Measurements from ENCODE around the gene CA5A.
A peak's percentile ranks its signal among the peaks of the same experiment; 100 is the strongest.
"Not testable (repeated sequence)": the region's sequence is repeated elsewhere in the genome, so short reads cannot be mapped to it uniquely, and the experiment has no call there.

CA5A gene

DNA sequence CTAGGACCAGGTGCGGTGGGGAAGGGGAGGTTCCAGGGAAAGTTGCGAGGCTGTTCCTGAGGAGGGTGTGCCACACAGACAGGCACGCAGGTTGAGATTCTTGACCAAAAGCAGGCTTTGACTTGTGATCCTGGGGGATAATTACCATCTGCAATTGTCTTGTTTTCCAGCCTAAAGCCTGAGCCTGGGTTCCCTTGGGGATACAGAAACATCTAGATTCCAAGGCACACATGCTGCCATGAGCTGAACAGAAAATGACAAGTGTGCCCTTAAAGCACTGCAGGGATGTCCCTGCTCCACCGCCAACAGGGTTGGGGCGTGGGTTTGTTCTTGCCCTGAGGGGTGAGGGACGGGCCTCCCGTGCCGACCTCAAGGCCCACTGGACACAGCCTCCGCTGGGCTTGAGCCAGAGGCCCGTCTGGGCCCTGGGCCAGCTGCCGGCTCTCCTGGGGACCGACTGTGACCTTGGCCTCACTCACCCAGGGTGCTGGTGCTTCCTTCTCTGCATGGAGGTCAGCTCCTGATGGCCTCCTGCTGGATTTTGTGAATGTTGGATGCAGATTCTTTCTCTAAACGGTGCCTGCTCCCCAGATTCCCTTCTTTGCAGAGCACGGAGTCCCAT lies 14.0 kb downstream of the CA5A start:
- DNase-seq = no peak

DNA sequence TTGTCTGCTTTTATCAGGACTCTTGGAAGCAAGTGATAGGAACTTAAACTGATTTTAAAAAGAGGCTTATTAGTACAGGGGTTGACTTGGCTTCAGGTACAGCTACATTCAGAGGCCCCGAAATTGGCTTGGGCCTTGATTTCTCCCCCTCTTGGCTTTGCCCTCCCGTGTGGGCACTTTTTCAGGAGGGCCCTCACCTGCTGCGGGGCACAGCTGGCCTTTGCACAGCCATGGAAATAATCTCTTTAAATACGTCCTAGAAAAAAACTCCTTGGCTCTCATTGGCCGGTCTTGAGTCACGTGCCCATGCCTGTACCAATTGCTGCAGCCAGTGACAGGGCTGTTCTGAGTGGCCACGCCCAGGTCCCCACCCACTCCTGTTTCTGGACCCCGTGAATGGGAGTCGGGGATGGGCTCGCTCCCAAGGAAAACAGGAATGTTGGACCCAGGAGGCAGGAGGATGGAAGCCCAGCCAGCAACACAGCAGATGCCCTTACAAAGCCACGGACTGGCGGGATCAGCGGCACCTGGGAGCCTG lies 15.0 kb downstream of the CA5A start:
- DNase-seq = no peak

DNA sequence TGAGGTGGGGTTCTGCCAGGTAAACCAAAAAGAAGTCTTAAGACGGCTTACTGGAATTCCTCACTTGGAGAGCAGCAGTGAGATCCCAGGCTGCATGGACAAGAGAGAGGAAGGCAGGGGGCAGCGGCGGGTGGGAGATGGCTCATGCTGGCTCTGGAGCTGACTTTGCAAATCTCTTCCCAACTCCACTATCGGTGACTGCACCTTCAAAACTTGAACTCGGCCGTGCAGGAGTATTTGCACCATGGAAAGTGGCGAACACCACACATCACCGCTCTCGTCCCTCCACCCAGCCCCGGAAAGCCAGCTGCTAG lies 16.7 kb downstream of the CA5A start:
- no peak for DNase-seq

DNA sequence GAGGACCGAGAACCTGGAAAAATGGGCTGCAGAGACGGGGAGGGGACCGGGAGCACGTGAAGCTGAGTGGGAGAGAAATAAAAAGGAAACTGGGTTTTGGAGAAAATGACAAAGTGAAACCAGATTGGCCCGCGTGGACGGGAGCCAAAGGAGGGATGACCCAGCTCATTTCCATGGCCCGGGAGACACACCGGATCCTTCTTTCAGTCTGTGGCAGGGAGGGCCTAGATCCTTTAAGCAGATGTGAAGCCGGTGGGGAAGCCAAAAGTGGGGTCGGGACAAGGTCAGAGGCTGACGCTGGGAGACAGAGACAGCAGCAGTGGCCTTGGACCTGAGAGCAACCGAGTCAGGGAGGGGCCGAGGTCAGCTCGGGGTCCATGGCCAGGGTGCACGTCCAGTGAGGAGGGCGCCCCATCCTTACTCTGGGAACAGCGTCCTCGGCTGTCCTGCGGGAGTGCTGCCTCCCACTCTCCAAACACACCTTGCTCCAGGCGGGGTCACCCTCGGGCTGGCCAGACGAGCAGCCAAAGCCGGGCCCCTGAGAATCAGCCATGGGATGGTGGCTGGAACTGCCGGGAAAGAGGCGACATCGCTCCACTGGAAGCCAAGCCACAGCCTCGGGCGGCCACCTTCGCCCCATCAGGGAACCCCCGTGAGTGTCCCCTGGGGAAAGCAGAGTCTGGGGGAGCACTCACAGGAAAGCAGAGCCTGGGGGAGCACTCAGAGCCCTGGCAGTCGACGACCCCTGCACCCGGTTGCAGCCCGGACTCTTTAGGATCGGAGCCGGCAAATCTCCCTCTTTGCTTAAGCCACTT lies 17.3 kb downstream of the CA5A start:
- DNase-seq = no peak

DNA sequence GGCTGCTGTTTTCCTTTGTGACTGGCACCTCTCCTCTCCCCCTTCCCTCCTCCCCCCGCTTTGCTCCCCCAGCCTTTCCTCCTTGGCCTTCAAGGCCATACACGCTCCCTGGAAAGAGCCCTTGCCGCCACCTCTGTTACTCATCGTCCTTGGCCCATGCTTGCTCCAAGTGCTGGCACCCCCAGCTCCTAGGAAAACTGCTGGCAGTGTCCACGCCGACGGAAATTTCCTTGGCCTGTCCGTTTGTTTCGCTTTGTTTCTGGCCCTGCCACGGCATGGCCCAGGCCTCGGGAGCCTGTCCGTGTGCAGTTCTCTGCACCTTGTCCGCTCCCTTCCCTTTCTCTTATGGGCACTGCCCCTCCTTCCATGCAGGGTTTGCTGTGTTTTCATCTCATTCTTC lies 18.0 kb downstream of the CA5A start:
- DNase-seq = no peak

DNA sequence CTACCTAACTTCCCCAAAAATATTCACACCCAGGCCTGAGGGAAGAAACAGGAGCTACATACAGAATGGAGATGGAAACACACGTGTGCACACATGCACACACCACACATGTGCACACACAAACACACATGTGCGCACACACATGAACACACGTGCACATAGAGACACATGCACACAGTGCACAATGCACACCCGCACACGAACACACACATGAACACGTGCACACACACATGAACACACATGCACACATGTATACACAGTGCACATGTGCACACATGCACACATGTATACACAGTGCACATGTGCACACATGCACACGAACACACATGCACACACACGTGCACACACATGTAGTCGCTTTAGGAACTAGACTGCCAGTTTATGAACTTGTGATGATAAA lies 18.8 kb downstream of the CA5A start:
- DNase-seq = no peak

DNA sequence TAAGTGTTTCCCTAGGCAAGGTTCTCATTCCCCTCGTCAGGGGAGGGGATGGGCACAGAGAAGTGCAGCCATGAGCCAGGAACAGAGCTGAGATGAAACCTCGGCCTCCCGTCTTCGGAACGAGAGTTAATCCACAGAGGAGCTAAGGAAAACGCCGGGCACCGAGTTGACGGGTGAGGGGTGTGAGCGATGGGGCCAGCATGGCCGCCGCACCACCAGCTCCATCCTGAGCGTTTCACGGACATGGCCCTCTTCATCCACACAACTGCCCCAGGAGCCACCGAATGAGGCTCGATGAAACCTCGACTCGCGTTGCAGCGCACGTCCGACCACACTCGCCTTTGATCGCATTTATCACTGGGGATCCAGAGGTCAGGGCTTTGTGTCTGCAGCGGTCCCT lies 21.5 kb downstream of the CA5A start:
- no peak for DNase-seq

DNA sequence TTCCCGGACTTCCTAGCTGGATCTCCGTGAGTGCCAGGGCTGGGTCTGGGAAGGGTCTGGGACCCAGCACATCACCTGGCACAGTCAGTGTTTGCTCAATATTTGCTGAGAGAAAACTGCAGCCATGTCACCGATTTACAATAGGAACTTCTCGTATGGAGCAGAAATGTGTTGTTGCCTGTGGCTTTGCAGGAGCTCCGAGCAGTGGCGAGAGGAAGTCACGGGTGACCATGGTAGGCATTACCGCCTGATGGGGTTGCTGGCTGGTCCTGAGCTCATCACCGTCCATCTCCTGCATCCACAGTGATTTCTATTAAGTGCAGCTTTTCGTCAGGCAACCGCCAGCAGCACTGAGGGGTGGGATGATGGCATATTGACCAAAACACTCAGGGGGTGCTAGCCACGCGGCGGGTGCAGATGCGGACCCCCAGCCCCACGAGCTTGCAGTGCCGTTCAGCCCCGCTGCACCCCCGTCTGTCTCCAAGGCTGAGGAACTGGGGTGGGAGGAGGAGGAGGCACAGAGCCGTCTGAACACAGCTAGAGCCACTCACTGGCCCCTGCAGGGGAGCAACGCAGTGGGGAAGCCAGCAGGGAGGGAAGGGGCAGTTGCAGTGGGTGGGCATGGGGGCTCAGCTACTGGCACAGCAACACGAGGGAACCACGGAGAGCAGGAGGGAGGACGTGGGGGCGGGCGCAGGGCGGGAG lies 22.2 kb downstream of the CA5A start:
- DNase-seq = not testable (repeated sequence)

DNA sequence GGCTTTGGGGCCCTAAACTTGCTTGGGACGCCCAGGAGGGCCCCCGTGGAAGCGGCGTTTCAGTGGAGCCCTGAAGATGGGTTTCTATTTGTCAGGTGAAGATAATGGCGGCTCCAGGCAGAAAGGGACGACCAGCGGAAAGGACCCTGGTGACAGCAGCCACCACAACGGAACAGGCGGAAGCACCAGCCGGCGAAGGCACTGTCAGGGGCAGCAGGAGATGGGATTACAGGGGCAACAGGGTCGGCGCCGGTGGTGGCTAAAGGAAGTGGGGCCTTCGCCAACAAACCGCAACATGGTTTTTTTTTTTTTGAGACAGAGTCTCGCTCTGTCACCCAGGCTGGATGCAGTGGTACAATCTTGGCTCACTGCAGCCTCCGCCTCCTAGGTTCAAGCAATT lies 23.6 kb downstream of the CA5A start:
- DNase-seq = not testable (repeated sequence)

DNA sequence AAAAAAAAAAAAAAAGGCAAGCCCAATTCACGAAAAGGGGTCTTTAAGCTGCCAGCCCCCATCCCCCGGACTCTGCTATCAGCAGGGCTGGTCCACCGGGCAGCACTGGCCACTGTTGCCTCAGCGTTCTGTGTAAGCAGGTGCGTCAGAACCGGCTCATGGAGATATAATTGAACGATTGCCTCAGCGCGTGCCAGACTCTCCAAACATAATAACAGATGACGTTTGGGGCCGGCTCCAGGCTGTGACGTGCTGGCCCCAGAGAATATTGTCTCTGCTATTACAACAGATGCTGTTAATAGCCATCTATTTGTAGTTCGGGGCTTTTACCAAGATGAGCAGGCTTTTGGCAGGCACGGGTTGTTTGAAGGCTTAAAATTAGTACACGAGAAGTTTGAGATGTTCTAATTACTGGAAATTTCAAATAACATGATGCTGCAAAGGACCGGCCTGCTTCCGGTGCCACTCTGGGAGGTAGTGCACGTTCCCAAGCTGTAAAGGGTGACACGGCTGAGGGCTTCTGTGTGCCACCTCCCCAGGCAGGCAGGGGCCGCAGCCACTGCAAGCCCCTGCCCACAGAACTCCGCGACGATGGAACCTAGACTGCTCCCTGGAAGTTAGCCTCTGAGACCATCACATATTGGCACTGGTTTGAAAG lies 25.1 kb downstream of the CA5A start:
- not testable (repeated sequence) for DNase-seq

DNA sequence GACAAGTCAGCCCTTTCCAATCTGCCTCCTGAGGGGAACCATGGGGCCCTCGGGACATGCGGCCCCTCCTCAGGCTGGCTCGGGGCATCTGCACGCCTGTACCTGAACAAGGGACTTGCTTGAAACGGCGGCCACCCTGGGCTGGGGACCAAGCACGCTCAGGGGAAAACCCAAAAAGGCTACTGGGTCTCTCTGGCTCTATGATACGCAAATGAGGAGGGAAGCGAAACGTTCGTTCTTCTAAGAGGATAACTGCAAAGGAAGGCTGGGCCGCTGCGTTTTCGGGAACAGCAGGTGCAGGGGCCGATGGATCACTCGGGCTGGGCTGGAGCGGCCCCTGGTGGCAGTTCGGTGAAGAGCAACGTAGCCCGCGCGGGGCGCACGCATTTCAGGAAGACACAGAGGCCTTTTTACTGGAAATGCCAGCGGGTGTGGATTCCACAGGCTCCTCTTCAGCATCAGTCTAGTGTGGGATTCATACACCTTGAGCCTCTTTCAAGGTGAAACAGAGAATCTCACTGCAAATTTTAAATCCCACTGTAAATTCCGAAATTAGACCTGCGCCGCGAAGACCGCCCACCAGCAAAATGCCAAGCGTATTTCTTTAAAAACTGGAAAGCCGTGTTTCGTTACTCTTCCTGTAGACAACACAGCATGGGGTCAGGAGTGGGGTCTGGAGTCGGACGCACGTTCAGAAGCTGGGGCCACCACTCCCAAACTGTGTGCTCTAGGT lies 27.0 kb downstream of the CA5A start:
- peak; percentile 69 for DNase-seq

DNA sequence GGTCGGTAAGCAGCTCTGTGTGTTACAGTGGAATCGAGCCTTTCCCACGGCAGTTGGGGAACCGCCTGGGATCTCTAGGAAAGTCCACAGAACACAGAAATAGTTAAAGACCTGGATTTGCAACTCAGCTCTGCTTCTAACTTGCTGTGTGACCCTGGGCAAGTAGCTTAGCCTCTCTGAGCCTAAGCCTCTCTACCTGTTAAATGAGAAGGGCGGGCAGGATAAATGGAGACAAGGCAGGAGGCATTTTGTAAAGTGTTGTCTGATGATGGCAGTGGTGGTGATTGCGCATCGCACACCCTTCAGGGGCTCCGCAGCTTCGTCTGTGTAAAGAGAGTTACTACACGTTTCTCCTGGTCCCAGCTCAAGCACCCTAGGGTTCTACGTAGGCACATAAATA lies 28.2 kb downstream of the CA5A start:
- not testable (repeated sequence) for DNase-seq

DNA sequence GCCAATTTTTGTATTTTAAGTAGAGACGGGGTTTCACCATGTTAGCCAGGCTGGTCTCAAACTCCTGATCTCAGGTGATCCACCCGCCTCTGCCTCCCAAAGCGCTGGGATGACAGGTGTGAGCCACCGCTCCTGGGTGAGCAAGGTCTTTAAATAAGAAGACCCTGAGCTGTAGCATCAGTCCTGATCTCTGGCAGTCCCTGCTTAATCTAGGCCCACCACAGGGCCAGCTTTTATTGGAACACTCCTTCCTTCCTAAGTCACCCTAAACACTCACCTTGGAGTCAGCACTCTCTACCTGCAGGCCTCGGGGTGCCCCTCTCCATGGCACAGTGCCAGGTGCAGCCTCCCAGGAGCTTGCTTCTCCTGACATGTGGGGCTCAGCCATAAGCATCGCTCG lies 30.8 kb downstream of the CA5A start:
- not testable (repeated sequence) for DNase-seq

DNA sequence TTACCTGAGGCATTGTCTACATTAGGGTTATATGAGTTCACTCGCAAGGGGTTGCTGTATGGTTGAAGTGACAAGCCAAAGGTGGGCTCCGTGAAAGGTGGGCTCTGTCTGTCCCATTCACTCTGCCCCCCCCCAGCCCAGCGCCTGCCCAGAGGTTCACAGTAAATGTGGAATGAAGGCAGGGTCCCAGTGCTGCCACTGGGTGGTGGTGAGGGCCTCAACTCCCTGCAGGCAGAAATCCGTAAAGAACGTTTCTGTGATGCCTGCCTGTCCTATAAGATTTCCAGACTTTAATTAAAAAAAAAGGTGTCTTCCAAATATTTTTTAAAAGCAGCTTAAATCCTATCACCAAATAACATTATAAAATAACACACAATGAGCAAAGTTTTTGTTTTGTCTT lies 31.4 kb downstream of the CA5A start:
- not testable (repeated sequence) for DNase-seq

DNA sequence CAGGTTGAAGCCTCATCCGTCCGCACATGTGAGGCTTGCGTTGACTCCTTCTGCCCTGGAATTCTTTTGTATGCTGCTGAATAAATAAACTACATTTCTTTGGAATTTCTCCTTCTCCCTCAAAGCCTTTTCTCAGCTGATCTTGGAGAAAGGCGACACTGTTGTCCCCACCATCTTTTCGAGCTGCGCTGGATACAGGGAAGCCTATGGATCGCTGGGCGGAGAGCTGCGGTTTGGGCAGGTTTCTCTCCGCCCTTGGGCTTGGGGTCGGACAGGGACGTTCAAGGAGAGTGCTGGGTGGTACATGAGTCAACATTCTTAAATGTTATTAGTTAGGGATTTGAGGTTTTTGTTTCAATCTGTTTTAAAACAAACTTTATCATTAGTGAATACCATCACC lies 35.8 kb downstream of the CA5A start:
- not testable (repeated sequence) for DNase-seq

DNA sequence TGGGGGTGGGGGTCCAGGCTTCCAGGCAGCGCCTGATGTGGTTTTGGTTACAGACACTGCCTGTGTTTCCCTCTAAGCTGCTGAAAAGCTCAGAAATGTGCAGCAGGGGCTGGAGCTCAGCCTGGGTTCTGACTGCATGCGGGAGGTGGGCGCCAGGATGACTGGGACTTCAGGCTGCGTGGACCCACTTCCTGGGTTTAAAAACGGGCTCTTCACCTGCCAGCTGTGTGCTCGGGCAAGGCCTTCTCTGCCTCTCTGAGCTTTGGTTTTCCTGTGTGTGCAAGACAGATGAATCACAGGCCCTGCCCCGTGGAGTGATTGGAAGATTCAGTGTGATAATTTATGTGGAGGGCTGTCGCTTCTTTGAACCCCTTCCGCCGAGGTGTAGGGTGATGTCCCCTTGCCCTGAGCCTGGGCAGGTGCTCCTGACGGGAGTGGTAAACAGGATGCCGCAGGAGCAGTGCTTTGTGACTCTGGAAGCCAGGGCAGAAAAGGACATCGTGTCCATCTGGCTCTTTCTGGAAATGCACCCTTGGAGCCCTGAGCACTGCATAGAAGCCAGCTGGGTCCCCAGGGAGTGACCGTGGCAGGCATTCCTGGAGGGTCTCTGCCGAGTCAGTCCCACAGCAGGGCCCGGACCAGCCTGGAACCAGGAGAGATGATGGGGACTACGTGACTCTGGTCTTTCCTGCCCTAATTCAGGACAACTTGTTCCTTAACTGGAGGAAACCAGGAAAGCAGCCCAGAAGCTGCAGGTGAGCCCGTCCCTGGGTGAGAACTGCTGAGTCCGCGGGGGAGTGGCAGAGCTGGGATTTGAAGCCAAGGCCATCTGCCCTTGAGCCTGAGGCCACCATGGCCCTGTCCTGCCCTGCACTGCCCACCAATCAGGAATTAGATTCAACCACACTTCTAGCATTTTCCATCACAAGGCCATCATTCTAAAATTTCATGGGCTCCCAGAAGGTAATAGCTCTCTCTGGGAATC lies 38.5 kb downstream of the CA5A start:
- DNase-seq = peak; percentile 72

DNA sequence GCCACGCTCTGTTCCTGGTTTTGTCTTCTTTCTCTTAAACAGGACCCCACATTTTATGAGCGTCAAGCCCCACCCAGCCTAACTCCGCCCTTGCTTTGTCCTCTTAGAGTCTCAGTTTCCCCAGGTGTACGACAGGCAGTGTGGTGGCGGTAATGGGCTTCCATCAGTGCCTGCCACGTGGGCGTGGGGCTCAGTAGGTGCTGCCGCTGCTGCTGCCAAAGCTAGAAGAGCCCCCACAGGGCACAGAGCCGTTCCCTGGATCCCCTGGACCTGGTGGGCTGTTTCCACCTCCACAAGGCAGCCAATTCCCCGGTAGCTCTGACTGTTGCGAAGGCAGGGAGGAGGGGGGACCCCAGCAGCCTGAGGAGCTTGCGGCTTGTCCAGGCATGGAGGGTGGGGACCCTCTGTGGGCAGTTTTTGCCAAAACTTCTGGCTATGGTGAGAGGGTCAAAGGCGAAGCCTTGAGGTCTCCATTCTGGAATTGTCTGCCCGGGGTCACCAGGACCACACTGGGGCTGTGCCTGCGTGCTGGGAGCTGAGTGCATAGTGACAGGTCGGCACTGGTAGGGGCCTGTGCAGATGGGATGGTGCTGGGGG lies 39.3 kb downstream of the CA5A start:
- not testable (repeated sequence) for DNase-seq

DNA sequence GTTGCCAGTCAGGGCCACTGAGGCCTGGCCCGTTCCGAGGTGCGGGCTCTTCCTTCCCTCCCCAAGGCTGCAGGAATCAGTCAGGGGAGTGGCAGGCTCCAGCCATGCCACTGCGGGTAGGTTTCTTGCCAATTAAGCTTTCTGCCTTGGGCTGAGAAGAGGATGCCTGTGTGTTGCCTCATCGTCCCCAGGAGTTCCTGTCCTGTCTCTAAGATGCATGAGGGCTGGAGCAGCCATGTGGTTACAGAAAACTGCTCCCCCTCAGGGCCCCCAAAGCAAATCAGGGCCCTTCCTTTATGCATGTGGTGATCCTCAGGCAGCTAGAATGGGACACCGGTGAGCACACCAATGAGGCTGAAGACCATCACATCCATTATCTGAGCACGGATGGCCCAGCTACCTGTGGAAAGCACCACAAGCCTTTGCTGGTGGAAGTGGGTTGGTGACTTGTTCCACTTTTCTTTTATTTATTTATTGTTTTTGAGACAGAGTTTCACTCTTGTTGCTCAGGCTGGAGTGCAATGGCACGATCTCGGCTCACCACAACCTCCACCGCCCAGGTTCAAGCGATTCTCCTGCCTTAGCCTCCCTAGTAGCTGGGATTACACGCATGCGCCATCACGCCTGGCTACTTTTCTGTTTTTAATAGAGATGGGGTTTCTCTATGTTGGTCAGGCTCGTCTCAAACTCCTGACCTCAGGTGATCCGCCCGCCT lies 40.0 kb downstream of the CA5A start:
- peak; percentile 1 for DNase-seq

DNA sequence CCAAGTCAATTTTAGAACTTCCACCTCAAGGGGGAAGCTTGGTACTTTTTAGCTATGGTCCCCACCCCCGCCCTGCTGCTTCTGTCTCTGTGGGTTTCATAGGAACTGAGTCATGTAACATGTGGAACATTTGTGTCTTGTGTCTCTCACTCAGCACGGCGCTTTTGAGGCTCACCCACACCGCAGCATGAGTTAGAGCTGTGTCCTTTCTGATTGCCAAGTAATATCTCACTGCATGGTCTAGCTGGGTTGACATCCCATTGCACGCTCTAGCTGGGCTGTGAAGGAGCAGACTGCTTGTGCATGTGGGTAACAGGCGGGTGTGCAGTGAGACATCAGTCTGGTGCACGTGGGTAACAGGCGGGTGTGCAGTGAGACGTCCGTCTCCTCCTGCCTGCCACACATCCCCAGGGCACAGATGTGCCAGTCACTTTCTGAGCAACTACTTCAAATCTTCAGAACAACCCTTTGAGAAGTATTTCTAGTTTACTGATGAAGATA lies 40.6 kb downstream of the CA5A start:
- DNase-seq = peak; percentile 91

DNA sequence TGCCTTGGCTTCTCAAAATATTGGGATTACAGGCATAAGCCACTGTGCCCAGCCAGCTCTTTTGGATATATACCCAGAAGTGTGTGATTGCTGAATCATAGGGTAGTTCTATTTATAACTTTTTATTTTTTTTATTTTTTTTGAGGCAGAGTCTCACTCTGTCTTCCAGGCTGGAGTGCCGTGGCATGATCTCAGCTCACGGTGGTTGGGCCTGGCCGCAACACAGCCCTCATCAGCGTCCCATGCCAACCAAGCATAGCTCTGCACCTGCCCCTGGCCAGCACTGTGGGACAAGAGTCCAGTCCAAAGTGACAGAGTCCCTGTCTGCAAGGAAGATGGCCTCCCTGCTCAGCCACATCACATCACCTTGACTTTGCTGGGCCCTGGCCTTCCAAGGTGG lies 42.3 kb downstream of the CA5A start:
- DNase-seq = not testable (repeated sequence)
